OCI-LY1 (cell line): ENCODE results near the gene LCN2.

Source experiments
- CTCF ChIP-seq: fragments of 200-600 bp; sonication (generic), shearing (Covaris generic); IDR thresholded peaks from 2 replicates; pipeline ENCODE4 v1.5.1; 2017; ENCODE audit warnings: mild to moderate bottlenecking, antibody characterized with exemption, low read length, moderate library complexity, mixed read lengths
- EZH2 ChIP-seq: fragments of 200-600 bp; sonication (generic), shearing (Covaris generic); IDR thresholded peaks from 2 replicates; pipeline ENCODE4 v1.8.0; 2017; ENCODE audit warnings: borderline replicate concordance, mixed run types, mild to moderate bottlenecking, antibody characterized with exemption, low read length, moderate library complexity, mixed read lengths

- TF ChIP-seq CTCF (no peak), EZH2 (no peak)
Measured at GRCh38 chr9:128163523-128164306, 14.5 kb downstream of the LCN2 start.
